Lung microvascular endothelial cell (primary cell): ENCODE data around the gene WDR33. TPM values are rescaled to one million over a fixed set of nuclear protein-coding genes. Genes with fewer than 3 reads are reported as not detected.

Experiments used
- DNase-seq, 2 donors: peaks; one replicate each; pipeline versions ENCODE4 v3.0.0 to v3.0.0-alpha.2; 2010; ENCODE audit warnings: low read depth in 2 of 2
- total RNA-seq: library from RNA; depleted of rRNA; stranded (reverse); fragments of >200 nt; gene quantifications from 2 replicates; pipeline ENCODE4 v1.2.1, GENCODE V29; 2014

WDR33 gene
- total RNA-seq, 1 donor from 2014 or later: 20.8 TPM

DNA sequence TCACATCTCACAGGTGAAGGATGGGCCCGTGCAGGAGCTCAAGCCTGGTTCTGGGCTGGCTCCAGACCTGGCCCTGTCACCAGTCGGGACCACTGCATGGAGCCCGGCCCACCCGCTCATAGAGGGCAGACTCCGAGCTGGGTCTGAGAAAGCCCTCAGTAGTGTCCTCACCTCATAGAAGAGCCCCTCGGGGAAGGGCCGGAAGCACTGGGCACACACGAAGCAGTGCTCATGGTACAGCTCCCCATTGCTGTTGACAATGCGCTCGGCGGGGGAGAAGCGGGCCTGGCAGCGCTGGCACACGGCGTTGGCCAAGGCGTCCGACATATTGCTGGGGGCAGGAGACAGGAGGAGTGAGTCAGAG, 153.8 kb downstream of the WDR33 start:
- DNase-seq: no peak

DNA sequence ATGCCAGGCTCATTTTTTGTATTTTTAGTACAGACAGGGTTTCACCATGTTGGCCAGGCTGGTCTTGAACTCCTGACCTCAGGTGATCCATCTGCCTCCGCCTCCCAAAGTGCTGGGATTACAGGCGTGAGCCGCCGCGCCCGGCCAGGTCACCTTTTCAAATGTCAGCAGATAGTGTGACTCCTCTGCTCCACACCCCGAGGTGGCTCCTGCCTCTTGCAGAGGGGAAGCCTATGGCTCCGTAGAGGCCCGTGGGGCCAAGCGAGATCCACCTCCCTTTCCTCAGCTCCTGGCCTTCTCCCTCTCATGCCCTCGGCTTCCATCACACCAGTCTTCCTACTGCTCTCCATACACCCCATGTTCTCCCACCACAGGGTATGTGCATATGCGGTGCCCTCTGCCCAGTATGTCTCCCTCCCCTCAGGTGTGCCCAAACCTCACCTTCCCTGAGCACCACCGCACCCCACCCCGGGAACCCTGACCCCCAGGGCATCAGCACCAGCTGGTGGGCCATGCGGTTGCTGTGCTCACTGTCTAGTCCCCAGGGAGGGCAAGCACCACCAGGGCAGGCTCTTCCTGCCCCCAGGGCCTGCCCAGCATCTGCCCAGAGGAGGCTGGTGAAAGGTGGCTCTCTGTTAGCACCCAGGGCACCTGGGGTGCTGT, 154.3 kb downstream of the WDR33 start:
- DNase-seq: no peak

DNA sequence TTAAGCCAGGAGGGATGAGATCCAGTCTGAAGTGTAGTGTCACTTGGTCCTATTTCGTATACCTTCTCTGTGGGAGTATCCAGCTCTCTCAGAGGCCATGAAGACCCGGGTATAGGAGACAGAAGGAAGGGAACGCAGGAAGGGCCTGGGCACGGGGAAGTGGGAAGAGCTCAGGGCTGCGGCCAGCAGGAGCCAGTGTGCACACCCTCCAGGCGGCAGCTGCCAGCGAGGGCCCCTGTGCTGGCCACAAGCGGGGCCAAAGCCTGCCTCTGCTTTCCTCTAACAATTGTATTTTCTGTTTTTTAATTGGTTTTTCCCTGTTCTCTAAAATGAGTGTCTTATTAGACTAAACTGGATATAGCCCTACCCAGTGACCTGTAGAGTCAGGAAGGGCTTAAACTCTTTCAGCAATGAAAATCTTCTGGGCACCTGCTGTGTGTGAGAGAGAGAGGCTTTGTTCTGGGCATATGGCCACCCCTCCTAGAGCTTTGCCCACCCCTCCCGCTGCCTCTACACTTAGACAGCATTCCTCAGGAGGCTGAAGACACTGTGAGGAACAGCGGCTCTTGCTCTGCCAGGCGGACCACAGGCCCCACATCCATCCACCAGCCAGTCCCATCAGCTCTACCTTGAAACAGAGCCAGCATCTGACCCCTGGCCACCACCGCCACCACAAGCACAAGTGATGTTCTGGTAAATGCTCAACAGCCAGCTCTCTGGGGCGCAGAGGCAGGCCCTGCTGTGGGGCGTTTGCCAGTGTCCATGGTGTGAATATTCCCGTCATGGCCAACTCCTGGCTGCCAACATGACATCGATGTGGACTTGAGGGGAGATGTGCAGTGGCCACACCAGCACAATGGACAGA, 155.5 kb downstream of the WDR33 start:
- DNase-seq: no peak

DNA sequence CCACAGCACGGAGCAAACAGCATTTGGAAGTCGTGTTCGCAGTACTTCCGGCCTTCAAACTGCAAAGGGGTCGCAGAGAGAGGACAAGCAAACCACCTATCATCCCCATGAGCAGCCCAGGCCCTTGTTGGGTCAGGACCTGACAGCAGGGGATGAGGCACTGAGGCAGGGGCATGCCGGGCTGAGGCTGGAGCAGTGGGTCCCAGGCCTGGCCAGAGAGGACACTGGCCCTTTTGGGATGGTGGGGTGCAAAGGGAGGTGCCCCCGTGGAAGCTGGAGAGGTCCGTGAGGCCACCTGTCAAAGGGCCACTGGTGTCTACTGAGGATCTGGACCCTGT, 156.2 kb downstream of the WDR33 start:
- DNase-seq: no peak

DNA sequence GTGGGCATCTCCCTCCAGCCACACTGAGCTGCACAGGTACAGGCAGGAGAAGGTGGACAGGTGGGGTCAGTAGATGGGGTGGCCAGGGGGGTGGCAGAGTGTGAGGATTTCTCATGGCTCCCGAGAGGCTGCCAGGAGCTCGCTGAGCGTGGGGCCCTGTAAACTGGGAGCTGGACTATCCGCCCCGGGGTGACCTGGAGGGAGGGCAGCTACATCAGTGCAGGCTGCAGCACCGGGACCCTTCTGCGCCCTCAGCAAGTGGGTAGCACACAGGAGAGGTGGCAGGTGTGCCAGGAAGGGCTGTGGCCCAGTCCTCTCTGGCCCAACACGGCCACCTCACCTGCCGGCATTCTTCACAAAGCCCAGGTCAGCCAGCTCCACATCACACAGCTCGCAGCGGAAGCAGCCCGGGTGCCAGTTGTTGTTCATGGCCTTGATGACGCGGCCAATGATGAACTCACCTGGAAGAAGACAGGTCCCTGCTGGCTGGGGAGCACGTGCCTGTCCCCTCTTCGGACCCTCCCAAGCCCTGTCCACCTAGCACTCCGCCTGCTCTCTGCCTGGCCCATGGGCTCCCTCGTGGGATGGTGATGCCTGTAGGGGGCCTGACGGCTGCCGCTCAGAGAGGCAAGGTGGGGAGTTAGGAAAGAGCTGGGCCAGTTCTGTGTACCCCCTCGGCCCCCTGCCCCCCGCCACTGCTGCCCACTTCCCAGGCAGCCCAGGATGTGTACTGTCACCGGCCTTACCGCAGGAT, 156.7 kb downstream of the WDR33 start:
- DNase-seq: no peak

DNA sequence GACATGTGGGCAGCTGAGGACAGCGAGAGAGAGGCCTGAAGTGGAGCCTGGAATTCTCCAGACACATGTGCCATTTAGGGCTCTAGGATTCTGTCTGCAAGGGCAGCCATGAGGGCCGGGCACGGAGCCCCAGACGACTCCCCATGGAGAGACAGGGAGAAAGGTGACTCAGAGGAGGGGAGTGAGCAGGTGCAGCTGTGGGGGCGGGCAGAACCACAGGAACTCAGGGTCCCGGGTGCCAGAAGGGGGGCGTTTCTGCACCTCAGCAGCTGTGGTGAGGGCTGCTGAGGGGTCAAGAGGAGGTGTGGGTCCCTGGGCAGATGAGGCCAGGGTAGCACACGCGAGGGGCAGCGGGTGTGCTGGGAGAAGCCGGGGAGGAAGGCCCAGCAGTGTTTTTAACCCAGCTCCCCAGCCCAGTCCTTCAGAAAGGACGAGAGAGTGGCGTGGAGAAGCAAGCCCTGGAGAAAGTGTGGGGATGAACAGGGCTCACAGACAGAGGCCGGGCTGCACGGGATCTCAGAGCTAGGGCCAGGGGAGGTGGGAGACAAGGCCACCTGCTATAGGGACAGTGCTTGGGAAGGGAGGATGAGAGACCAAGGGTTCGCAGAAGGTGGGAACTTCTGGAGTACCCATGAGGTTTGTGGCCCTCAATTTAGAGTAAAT, 157.4 kb downstream of the WDR33 start:
- no peak for DNase-seq

DNA sequence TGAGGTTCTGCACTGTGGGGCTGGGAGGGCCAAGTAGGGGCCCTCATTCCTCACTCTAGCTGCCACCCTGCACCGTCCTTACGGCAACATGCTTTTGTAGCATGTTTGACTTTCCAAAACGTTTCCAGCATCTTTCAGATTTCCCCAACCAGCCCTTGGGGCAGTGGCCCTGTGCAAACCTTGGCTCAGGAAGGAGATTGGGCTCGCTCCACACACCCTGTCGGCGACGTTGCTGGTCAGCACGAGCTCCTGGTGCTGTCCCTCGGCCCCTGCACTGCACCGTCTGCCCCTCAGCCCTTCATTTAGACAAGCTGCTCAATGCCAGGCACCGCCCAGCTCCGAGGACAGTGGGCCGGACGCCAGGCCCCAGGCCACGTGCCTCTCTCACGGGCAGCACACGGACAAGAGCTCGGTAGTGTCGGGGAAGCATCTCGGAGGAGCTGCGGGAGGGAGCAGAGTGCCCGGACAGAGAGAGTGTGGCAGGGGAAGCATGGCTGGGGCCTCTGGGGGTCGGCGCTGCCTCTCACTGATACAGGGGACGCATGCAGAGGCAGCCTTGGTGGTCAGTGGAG, 158.1 kb downstream of the WDR33 start:
- DNase-seq: no peak

DNA sequence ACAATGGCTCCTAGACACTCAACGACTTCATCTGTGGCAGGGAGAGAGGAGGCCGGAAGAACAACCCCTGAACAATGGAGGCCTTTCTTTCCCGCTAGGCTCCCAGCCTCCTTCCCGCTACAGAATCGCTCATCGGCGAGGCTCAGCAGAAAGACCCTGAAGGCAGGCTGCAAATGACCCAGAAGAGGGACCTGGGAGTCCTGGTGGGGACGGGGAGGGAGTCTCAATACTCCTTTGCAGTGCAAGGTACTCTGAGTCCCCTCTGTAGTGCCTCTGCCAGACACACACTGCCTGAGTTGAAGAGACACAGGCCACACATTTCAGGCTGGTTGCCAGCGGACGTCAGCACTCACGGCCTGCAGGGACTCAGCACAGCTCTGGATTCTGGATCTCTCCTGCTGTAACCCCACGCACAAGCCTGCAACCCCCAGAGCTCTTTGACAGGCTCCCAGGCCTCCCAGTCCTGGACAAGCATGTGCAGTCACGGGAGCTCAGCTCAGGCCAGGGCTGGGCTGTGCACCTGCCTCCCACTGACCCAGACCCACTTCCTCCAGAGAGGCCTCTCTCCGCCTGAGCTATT, 158.9 kb downstream of the WDR33 start:
- DNase-seq: peak in 1 of 2 donors; percentile 48

DNA sequence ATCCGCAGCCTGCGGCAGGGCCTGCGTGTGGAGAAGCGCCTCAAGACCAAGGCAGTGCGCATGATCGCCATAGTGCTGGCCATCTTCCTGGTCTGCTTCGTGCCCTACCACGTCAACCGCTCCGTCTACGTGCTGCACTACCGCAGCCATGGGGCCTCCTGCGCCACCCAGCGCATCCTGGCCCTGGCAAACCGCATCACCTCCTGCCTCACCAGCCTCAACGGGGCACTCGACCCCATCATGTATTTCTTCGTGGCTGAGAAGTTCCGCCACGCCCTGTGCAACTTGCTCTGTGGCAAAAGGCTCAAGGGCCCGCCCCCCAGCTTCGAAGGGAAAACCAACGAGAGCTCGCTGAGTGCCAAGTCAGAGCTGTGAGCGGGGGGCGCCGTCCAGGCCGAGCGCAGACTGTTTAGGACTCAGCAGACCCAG, 159.6 kb downstream of the WDR33 start:
- DNase-seq: no peak

Other genes with a start within 250 kb of the WDR33 start
- not detected in 2 replicates for gene GPR17, start 165.0 kb downstream of the WDR33 start, total RNA-seq
- 3.6 and 5.0 TPM in 2 replicates for gene LIMS2, start 135.6 kb downstream of the WDR33 start, total RNA-seq
- 2.6 and 5.8 TPM in 2 replicates for gene SFT2D3, start 109.7 kb downstream of the WDR33 start, total RNA-seq
- gene POLR2D, start 47.0 kb upstream of the WDR33 start, total RNA-seq: 16.1 and 22.6 TPM in 2 replicates
- gene AMMECR1L, start 74.8 kb upstream of the WDR33 start, total RNA-seq: 10.2 and 18.7 TPM in 2 replicates
- gene SAP130, start 216.9 kb upstream of the WDR33 start, total RNA-seq: 2.4 and 3.4 TPM in 2 replicates